ENCODE data around the gene GUCY1A2. TPM values are rescaled to one million over a fixed set of nuclear protein-coding genes. Genes with fewer than 3 reads are reported as not detected.

The GUCY1A2 gene
- total RNA-seq, 2 donors from 2014 or later, result 0.77 to 1.2 TPM

GRCh38 chr11:106818443-106818842, 199.8 kb downstream of the GUCY1A2 start:
- no peaks in the 10 kb centered on the region for H3K27me3 ChIP-seq
- intact Hi-C loops (cut with DNase I), result no loop called here

DNA sequence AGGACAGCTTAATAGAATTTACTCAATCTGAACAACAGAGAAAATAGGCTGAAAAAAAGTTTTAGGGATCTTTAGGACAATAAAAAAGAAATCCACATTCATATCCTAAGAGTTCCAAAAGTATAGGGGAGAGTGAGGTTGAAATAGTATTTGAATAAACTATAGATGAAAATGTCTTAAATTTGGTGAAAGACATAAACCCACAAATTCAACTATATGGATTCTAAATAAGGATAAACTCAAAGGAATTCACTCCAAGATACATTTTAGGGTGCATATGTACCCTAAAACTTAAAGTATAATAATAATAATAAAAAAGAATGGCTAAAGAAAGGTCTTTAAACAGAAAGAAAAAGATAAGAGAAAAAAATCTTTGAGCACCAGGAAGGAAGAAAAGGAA, 203.1 kb downstream of the GUCY1A2 start:
- H3K9ac ChIP-seq (ENCODE audit: low read depth in 2 of 2, low read length in 2 of 2), result no peak overlapping the region
- no peak overlapping the region for H3K4me3 ChIP-seq
- intact Hi-C loops (cut with DNase I), result no loop called here
- DNase-seq, result no peak
- H3K27ac ChIP-seq, result no peak overlapping the region
- H3K27me3 ChIP-seq, result no peaks in the 10 kb centered on the region
- H3K9me3 ChIP-seq, result no peaks in the 10 kb centered on the region
- no peaks in the 10 kb centered on the region for H3K36me3 ChIP-seq
- TF ChIP-seq, protein P1, sequence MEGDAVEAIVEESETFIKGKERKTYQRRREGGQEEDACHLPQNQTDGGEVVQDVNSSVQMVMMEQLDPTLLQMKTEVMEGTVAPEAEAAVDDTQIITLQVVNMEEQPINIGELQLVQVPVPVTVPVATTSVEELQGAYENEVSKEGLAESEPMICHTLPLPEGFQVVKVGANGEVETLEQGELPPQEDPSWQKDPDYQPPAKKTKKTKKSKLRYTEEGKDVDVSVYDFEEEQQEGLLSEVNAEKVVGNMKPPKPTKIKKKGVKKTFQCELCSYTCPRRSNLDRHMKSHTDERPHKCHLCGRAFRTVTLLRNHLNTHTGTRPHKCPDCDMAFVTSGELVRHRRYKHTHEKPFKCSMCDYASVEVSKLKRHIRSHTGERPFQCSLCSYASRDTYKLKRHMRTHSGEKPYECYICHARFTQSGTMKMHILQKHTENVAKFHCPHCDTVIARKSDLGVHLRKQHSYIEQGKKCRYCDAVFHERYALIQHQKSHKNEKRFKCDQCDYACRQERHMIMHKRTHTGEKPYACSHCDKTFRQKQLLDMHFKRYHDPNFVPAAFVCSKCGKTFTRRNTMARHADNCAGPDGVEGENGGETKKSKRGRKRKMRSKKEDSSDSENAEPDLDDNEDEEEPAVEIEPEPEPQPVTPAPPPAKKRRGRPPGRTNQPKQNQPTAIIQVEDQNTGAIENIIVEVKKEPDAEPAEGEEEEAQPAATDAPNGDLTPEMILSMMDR (IDR thresholded peaks at IDR 0.05), result no peak
- no peaks in the 10 kb centered on the region for H3K4me1 ChIP-seq

More at GRCh38 chr11:106818443-106818842, 199.8 kb downstream of the GUCY1A2 start:
- Histone ChIP-seq H3K27ac (no peak overlapping the region), H3K4me1 (no peaks in the 10 kb centered on the region), H3K4me3 (no peak overlapping the region), H3K9ac (ENCODE audit: low read depth in 2 of 2, low read length in 2 of 2) (no peak overlapping the region), H3K36me3 (no peaks in the 10 kb centered on the region), H3K9me3 (no peaks in the 10 kb centered on the region)
- DNase-seq, result no peak
- TF ChIP-seq, protein P1 (IDR thresholded peaks at IDR 0.05), result no peak

DNA sequence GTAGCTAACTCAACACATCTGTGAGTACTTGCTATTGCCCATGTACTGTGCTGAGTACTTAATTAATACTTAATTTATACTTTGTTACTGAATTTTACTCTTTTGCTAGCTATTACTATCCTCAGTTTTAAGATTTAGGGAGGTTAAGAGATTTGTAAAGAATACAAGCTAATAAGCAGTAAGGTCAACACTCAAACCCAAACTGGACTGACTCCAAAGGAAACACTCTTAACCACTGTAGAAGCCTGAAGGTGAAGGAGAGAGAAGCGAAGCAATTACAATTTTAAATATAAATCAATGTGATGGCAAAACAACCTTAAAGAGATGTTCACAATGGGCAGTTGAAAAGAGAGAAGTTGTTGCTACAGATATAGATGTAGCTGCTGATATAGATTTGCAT, 204.5 kb downstream of the GUCY1A2 start:
- intact Hi-C loops (cut with DNase I), result no loop called here
- no peak overlapping the region for H3K27ac ChIP-seq
- H3K4me1 ChIP-seq, result no peaks in the 10 kb centered on the region
- no peak overlapping the region for H3K9ac ChIP-seq (ENCODE audit: low read depth in 2 of 2, low read length in 2 of 2)
- no peak for DNase-seq
- TF ChIP-seq, protein P1 (IDR thresholded peaks at IDR 0.05), result no peak
- H3K36me3 ChIP-seq, result no peaks in the 10 kb centered on the region
- no peaks in the 10 kb centered on the region for H3K27me3 ChIP-seq
- no peaks in the 10 kb centered on the region for H3K9me3 ChIP-seq
- H3K4me3 ChIP-seq, result no peak overlapping the region

DNA sequence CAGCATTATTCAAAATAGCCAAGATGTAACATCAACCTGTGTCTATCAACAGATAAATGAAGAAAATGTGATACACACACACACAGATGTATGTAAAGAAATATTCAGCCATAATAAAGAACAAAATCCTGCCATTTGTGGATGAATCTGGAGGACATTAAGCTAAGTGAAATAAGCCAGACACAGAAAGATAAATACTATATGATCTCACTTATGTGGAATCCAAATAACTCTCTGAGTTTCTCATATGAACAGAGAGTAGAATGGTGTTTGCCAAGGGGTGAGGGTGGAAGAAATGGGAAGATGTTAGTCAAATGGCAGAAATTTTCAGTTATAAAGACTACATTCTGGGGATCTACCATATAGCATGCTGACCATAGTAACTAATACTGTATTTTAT, 224.2 kb downstream of the GUCY1A2 start:
- Histone ChIP-seq H3K27ac (no peak overlapping the region), H3K36me3 (no peaks in the 10 kb centered on the region), H3K4me1 (no peaks in the 10 kb centered on the region), H3K27me3 (no peaks in the 10 kb centered on the region), H3K9me3 (no peaks in the 10 kb centered on the region), H3K4me3 (no peak overlapping the region), H3K9ac (ENCODE audit: low read depth in 2 of 2, low read length in 2 of 2) (no peak overlapping the region)
- TF ChIP-seq, protein P1 (IDR thresholded peaks at IDR 0.05), result no peak
- DNase-seq, result no peak
- intact Hi-C loops (cut with DNase I), result no loop called here

GRCh38 chr11:106789406-106789805, 228.9 kb downstream of the GUCY1A2 start:
- intact Hi-C loops (cut with DNase I), result no loop called here
- Histone ChIP-seq H3K4me3 (no peak overlapping the region), H3K9ac (ENCODE audit: low read depth in 2 of 2, low read length in 2 of 2) (no peak overlapping the region), H3K27ac (no peak overlapping the region), H3K4me1 (no peaks in the 10 kb centered on the region), H3K27me3 (no peaks in the 10 kb centered on the region), H3K9me3 (no peaks in the 10 kb centered on the region), H3K36me3 (no peaks in the 10 kb centered on the region)
- TF ChIP-seq, protein P1 (IDR thresholded peaks at IDR 0.05), result no peak
- no peak for DNase-seq

- no peak for DNase-seq
- Histone ChIP-seq H3K4me3 (no peak overlapping the region), H3K9me3 (no peaks in the 10 kb centered on the region), H3K4me1 (no peaks in the 10 kb centered on the region), H3K27ac (no peak overlapping the region), H3K36me3 (no peaks in the 10 kb centered on the region), H3K27me3 (no peaks in the 10 kb centered on the region), H3K9ac (ENCODE audit: low read depth in 2 of 2, low read length in 2 of 2) (no peak overlapping the region)
- intact Hi-C loops (cut with DNase I), result no loop called here
- TF ChIP-seq, protein P1 (IDR thresholded peaks at IDR 0.05), result no peak
These were observed 230.8 kb downstream of the GUCY1A2 start for GRCh38 chr11:106787454-106787853.
